ENCODE data around the gene HIBADH. TPM values are rescaled to one million over a fixed set of nuclear protein-coding genes. Genes with fewer than 3 reads are reported as not detected.

HIBADH gene
- polyA plus RNA-seq, 1 donor, result 90.5 TPM

DNA sequence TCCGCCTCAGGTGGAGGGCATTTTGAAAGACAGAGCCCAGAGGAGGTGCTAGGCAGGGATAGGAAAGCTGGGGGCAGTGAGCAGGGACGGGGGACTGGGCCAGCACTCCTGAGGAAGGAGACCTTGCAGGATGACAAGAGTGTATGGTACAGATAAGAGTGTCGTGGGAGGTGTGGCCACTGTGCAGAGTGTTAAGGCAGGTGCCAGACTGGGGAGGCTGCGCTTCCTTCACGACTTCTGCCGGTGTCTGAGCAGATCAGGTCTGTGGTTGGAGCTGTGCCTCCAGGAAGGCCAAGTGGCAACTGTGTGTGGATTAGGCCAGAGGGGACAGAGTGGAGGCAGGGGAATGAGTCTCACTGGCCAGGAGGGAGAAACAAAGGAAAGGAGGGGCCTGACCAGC is 161.7 kb downstream of the HIBADH start:
- no peak for DNase-seq

DNA sequence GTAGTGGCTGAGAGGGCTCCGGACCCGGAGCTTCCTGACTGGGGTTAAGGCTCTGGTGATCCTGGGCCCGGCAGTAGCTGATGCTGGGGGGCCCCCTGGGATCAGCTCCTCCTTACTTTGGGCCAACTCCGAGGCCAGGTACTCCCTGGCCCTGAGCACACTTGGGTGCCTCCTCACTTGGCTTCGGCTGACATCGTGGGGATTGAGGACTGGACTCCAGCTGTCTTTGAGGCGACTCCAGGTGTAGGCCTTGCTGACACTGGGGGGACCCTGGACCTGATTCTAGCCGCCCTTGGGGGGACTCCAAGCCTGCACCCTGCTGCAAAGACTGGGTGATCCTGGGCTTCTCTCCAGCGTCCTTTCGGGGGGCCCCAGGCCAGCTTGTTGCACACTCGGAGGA is 170.5 kb downstream of the HIBADH start:
- DNase-seq, result no peak

DNA sequence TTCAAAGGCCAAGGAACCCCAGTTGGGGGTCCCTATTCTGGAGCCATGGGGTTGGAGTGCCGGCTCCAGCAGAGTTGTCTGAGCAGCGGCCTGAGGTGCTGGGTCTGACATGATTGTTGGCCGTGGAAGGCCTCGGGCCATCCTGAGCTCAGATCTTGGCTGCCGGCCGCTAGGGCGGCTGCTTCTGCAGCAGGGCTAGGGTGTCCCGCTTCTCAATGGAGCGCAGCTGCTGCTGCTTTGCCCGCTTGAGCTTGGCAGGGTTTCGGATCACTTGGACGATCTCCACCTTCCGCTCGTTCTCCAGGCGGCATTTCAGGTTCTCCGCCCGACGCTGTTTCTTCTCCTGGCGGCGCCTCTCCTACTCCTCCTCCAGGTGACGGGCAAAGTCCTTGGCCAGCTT is 171.1 kb downstream of the HIBADH start:
- no peak for DNase-seq

DNA sequence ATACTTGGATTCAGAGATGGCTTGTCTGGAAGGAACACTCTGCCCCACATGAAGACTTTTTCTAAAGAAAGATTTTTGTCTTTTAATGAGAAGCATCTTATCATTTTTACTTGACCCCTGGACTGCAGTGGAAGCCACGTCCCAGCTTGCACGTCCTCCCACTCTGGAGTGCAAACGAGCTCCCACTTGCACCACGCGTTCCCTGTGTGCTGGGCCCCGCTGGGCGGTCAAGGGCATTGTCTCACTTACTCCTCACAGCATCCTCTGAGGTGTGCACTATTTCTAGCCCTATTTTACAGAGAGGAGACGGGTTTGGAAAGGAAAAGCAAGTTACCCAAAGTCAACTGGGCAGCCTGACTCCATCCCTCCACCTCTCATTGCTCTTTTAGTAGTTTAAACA is 175.2 kb downstream of the HIBADH start:
- DNase-seq, result no peak

DNA sequence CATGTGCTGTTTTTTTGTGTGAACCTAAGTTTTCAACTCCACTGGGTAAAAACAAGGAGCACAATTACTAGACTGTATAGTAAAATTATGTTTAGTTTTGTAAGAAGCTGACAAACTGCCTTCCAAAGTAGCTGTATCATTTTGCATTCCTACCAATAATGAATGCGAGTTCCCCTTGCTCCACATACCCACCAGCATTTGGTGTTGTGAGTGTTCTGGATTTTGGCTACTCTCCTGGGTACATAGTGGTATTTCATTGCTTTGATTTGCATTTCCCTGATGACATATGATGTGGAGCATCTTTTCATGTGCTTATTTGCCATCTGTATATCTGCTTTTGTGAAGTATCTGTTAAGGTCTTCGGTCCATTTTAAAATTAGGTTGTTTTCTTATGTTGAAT is 178.2 kb downstream of the HIBADH start:
- no peak for DNase-seq

DNA sequence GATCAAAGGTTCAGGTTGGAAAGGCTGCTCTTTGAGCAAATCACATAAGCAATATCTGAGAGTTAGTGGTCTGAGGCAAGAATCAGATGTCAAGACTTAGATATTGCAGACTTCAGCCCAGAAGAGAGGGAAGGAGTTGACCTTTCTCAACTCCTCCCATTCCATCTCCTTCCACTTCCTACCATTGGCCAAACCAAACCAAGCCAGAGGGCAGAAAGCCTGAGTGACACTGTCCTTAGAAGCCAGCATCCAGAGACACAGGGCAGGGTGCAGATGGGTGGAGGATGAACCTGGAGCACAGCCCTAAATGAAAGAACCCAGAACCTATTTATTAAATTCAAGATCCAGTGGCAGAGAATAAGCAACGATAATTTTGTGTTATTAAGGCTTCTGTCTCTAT is 180.5 kb downstream of the HIBADH start:
- DNase-seq, result no peak

DNA sequence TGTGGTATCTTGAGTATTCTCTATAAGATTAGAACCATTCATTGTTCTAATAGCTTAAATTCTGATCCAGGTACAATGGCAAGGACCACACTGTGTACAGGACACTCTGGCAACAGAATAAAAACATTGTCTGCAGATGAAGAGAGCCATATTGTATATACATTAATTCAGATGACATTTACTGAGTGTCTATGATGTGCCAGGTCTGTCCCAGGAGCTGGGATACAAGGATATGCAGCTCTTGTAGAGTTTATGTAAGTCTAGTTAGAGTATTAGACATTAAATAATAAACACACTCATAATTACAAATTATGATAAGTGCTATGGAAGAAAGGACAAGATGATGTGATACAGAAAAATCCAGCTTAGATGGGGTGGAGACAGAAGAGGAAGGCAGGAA is 184.1 kb downstream of the HIBADH start:
- DNase-seq, result no peak

DNA sequence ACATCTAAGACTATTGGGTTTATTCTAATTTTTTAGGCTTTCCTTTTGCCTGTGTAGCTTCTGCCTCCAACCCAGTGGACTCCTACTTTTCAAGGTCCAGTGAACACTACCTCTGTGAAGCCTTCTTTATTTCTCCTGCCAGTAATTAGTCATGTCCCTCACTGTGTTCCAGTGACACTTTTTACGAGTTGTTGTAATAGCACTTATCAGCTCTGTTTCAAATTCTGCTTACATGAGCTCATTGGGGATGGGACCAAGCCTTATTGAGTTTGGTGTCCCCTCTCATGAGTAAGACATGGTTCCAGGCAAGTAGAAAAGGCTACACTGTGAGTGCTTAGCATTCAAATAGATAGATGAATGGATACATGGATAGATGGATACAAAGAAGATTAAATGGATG is 184.6 kb downstream of the HIBADH start:
- peak; percentile 59 for DNase-seq

DNA sequence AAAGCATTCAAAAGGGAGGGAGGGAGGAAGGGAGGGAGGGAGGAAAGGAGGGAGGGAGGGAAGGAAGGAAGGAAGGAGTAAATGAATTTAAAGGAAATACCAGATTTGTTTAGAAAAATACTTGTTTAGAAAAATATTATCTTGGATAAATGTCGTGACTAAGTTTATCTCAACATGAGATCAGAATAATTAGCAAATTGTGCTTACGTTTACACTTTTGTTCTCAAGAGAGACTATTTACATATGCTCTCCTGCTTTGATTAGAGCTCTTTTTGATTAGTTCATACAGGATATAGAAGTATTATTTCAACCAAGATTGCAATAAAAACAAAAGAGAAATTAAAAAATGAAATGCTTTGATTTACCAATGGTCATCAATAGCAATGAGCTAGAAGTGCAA is 186.2 kb downstream of the HIBADH start:
- DNase-seq, result no peak

Other genes with a start within 250 kb of the HIBADH start
- 132 TPM for gene TAX1BP1, start 77.3 kb upstream of the HIBADH start, polyA plus RNA-seq (ENCODE audit: insufficient read length)

Data from left kidney (tissue), 2 donors.